ENCODE data around the gene GAGE10.

DNA sequence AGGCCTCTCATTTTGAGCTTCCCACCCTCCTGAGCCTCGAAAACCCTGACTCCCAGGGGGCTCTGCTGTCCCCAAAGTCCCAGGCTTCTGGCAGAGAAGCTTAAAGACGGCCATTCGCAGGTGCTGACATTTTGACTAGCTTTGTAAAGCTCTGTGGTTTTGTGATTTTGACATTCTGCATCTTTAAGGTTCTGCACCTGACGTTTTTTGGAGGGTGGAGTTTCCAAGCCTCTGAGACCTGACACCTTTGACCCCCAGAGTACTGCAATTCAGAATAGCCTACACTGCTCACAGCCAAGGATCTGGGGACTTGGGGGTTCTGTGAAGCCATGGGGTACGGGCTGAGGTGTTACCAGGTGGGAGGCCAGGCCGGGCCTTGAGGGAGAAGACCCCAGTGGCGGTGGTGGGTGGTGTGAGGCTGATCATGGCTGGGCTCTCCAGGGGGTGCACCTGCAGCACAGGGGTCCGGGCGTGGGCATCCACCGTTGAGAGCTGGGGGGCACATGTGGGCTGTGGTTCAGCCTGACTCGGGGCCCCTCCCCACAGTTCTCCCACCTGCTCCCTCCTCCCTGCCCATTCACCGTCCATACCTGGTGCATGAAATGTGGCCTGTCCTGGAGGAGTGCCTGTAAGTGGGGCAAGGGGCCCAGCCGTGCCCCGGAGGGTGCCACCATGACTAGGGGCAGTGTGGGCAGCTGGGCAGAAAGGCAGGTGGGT lies 46.2 kb upstream of the GAGE10 start:
- TF ChIP-seq, protein P1, sequence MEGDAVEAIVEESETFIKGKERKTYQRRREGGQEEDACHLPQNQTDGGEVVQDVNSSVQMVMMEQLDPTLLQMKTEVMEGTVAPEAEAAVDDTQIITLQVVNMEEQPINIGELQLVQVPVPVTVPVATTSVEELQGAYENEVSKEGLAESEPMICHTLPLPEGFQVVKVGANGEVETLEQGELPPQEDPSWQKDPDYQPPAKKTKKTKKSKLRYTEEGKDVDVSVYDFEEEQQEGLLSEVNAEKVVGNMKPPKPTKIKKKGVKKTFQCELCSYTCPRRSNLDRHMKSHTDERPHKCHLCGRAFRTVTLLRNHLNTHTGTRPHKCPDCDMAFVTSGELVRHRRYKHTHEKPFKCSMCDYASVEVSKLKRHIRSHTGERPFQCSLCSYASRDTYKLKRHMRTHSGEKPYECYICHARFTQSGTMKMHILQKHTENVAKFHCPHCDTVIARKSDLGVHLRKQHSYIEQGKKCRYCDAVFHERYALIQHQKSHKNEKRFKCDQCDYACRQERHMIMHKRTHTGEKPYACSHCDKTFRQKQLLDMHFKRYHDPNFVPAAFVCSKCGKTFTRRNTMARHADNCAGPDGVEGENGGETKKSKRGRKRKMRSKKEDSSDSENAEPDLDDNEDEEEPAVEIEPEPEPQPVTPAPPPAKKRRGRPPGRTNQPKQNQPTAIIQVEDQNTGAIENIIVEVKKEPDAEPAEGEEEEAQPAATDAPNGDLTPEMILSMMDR (conservative IDR thresholded peaks at IDR 0.05; ENCODE audit: low read length) = no peak
- no peak for TF ChIP-seq EZH2phosphoT487 (IDR thresholded peaks at IDR 0.05; ENCODE audit: borderline replicate concordance, low read depth, low read length)

All from OCI-LY7 (cell line).